HL-60 (cell line): ENCODE data around the gene FAM170B.

Experiments used
- DNase-seq, 2 experiments: peaks; one replicate each; pipeline ENCODE4 v3.0.0-alpha.2; 2010 to 2020; ENCODE audit warnings: low read depth in 1 of 2, low spot score in 1 of 2
- H3K27ac ChIP-seq: fragments of 250-450 bp; sonication (Bioruptor Pico); replicated peaks from 2 replicates; pipeline ENCODE4 v1.5.1; 2020; ENCODE audit warnings: mild to moderate bottlenecking, moderate library complexity
- H3K27me3 ChIP-seq: fragments of 250-450 bp; sonication (Bioruptor Pico); 2 replicates; pipeline ENCODE4 v1.5.1; 2021; ENCODE audit warnings: mild to moderate bottlenecking, moderate library complexity; ENCODE audit not compliant: insufficient read depth, poor library complexity, severe bottlenecking
- H3K4me3 ChIP-seq: replicated peaks from 2 replicates; pipeline ENCODE4 v1.5.1; 2011; ENCODE audit warnings: mild to moderate bottlenecking, control low read depth, low read length; ENCODE audit not compliant: insufficient read depth
- GABPA ChIP-seq: IDR thresholded peaks from 2 replicates; pipeline ENCODE4 v1.6.1; 2012; ENCODE audit warnings: low read depth
- POLR2AphosphoS5 ChIP-seq: IDR thresholded peaks from 2 replicates; pipeline ENCODE4 v1.6.1; 2012; ENCODE audit warnings: low read depth
- SPI1 ChIP-seq: IDR thresholded peaks from 2 replicates; pipeline ENCODE4 v1.6.1; 2012; ENCODE audit warnings: low read depth, mild to moderate bottlenecking, borderline replicate concordance
- TF ChIP-seq, protein P1 (sequence below): IDR thresholded peaks from 2 replicates; pipeline ENCODE4 v1.6.1; 2012; ENCODE audit warnings: low read depth; ENCODE audit not compliant: insufficient replicate concordance
- TF ChIP-seq, protein P2 (sequence below): IDR thresholded peaks from one replicate; pipeline ENCODE4 v1.5.1; 2011; ENCODE audit warnings: low read length, control low read depth, inconsistent platforms; ENCODE audit not compliant: insufficient read depth

FAM170B gene

DNA sequence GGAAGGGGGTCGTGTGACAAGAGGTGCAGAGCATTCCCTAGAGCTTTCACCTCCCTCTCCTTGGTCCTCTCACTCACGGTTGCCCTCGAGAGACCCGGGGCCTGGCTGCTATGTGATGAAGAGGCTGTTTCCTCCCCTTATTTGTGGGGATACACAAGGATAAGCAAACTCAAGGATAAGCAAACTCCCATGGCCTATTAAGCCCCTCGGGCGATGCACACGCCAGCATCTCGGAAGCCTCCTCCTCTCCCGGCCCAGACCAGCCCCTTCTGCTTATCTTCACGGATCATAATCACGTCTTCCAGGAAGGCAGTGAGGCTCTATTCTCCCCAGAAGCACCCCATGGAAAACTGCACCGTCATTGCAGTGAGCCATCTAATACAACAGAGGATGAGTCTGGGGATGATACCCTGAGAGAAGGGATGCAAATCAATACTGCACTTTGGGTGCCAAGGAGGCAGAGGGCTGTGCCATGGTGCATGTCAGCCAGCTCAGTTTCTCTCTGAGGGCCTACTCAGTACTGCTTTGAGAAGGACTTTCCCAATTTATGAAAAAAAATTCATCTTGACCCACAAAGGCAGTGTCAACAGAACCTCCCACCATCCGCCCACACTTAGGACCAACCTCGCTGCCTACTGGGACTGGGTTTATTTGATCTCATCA is 32.1 kb upstream of the FAM170B start:
- Histone ChIP-seq H3K4me3 (no peak overlapping the region), H3K27ac (no peak overlapping the region), H3K27me3 (no peaks in the 10 kb centered on the region)
- no peak for TF ChIP-seq POLR2AphosphoS5
- TF ChIP-seq GABPA = no peak
- TF ChIP-seq SPI1 = no peak
- no peak for DNase-seq

DNA sequence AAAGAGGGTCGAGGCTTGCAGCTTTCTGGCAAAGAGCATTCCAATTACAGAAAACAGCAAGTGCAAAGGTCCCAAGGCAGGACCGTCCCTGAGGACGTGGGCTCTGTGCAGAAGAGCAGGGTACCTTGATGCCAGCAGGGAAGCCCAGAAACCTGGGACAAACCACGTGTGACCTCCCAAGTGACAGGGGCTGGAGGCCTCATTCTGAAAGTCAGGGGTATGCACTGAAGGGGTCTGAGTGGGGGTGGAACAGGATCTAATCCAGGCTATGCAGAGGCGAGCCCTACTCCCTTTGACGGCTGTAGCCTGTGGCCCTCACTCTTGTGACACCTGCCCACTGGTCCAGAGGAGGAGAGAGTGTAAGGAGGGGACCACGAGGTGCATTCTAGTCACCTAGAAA is 31.4 kb upstream of the FAM170B start:
- Histone ChIP-seq H3K4me3 (no peak overlapping the region), H3K27me3 (no peaks in the 10 kb centered on the region), H3K27ac (no peak overlapping the region)
- no peak for DNase-seq
- TF ChIP-seq, protein P1, sequence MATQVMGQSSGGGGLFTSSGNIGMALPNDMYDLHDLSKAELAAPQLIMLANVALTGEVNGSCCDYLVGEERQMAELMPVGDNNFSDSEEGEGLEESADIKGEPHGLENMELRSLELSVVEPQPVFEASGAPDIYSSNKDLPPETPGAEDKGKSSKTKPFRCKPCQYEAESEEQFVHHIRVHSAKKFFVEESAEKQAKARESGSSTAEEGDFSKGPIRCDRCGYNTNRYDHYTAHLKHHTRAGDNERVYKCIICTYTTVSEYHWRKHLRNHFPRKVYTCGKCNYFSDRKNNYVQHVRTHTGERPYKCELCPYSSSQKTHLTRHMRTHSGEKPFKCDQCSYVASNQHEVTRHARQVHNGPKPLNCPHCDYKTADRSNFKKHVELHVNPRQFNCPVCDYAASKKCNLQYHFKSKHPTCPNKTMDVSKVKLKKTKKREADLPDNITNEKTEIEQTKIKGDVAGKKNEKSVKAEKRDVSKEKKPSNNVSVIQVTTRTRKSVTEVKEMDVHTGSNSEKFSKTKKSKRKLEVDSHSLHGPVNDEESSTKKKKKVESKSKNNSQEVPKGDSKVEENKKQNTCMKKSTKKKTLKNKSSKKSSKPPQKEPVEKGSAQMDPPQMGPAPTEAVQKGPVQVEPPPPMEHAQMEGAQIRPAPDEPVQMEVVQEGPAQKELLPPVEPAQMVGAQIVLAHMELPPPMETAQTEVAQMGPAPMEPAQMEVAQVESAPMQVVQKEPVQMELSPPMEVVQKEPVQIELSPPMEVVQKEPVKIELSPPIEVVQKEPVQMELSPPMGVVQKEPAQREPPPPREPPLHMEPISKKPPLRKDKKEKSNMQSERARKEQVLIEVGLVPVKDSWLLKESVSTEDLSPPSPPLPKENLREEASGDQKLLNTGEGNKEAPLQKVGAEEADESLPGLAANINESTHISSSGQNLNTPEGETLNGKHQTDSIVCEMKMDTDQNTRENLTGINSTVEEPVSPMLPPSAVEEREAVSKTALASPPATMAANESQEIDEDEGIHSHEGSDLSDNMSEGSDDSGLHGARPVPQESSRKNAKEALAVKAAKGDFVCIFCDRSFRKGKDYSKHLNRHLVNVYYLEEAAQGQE = no peak
- no peak for TF ChIP-seq POLR2AphosphoS5
- TF ChIP-seq GABPA = no peak
- TF ChIP-seq, protein P2, sequence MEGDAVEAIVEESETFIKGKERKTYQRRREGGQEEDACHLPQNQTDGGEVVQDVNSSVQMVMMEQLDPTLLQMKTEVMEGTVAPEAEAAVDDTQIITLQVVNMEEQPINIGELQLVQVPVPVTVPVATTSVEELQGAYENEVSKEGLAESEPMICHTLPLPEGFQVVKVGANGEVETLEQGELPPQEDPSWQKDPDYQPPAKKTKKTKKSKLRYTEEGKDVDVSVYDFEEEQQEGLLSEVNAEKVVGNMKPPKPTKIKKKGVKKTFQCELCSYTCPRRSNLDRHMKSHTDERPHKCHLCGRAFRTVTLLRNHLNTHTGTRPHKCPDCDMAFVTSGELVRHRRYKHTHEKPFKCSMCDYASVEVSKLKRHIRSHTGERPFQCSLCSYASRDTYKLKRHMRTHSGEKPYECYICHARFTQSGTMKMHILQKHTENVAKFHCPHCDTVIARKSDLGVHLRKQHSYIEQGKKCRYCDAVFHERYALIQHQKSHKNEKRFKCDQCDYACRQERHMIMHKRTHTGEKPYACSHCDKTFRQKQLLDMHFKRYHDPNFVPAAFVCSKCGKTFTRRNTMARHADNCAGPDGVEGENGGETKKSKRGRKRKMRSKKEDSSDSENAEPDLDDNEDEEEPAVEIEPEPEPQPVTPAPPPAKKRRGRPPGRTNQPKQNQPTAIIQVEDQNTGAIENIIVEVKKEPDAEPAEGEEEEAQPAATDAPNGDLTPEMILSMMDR = no peak
- TF ChIP-seq SPI1 = no peak

DNA sequence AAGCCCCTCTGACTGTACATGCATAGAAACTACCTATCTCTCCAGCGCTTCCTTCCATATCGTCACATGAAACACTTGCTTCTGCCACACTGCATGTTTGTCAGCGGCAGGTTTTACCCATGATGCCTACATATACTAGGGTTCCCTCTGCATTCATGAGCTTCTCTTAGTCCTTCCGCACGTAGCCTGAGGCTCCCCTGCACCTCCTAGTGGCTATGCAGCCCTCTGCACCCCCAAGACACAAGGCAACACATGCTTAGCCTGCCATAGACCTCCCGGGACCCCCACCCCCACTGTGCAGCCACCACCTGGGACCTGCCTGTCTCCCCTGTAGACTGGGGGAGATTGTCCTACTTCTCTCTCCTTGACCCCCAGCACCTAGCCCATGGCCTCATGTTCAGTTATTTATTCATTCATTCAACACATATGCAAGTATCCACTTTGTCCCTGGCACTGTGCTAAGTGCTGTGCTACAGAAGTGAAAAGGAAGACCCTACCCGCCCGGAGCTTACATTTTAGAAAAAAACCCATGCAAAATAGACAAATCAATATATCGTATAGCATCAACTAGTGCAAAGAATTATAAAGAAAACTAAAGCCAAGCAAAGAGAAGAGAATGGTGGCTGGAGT is 30.9 kb upstream of the FAM170B start:
- DNase-seq = peak; percentile 47 to 67
- TF ChIP-seq, protein P2 = peak; percentile 95
- TF ChIP-seq GABPA = no peak
- Histone ChIP-seq H3K27ac (no peak overlapping the region), H3K4me3 (no peak overlapping the region), H3K27me3 (no peaks in the 10 kb centered on the region)

DNA sequence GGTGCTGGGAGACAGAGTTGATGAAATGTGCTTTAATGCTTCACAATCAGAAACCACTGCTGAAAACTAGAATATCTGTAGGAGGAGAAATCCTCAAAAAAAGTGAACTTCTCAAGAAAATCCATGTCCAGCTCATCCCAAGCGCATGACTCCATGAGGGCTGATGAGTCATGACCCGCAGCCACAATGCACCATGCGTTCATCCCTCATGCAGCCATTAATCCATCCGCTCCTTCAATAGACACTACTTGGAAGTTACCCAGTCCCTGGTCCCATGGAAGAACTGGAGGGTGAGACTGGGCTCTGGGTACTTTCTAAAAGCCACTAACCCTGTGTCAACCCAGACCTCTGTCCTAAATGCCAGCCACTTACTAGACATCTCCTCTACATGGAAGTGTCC is 29.9 kb upstream of the FAM170B start:
- Histone ChIP-seq H3K27me3 (no peaks in the 10 kb centered on the region), H3K27ac (no peak overlapping the region), H3K4me3 (no peak overlapping the region)
- no peak for DNase-seq
- TF ChIP-seq, protein P1 = no peak
- no peak for TF ChIP-seq GABPA
- TF ChIP-seq SPI1 = no peak
- TF ChIP-seq, protein P2 = no peak
- TF ChIP-seq POLR2AphosphoS5 = no peak
